GM23248 (cell line): Measurements from ENCODE around the gene RRP9. TPM values are rescaled to one million over a fixed set of nuclear protein-coding genes. Genes with fewer than 3 reads are reported as not detected.
A peak's percentile ranks its signal among the peaks of the same experiment; 100 is the strongest.

Source experiments
- DNase-seq: peaks from one replicate; pipeline ENCODE4 v3.0.0-alpha.2; 2015
- H2AFZ ChIP-seq: fragments of 200-600 bp; sonication (generic); 2 replicates; pipeline ENCODE4 v1.6.1; 2016; ENCODE audit warnings: antibody characterized with exemption
- H3F3A ChIP-seq: fragments of 200-600 bp; sonication (generic); 2 replicates; pipeline ENCODE4 v1.6.1; 2016; ENCODE audit warnings: mild to moderate bottlenecking, antibody characterized with exemption, mixed run types; ENCODE audit not compliant: insufficient read depth
- H3K27ac ChIP-seq: fragments of 200-600 bp; sonication (generic); 2 replicates; pipeline ENCODE4 v1.5.1; 2016; ENCODE audit warnings: mild to moderate bottlenecking
- H3K27me3 ChIP-seq: fragments of 200-600 bp; sonication (generic); replicated peaks from 2 replicates; pipeline ENCODE4 v1.6.1; 2016; ENCODE audit warnings: mild to moderate bottlenecking; ENCODE audit not compliant: insufficient read depth
- H3K36me3 ChIP-seq: fragments of 200-600 bp; sonication (generic); 2 replicates; pipeline ENCODE4 v1.6.1; 2016; ENCODE audit warnings: low read depth, mild to moderate bottlenecking
- H3K4me1 ChIP-seq: fragments of 200-600 bp; sonication (generic); 2 replicates; pipeline ENCODE4 v1.6.1; 2016; ENCODE audit warnings: mild to moderate bottlenecking; ENCODE audit not compliant: insufficient read depth
- H3K4me2 ChIP-seq: fragments of 200-600 bp; sonication (generic); one replicate; pipeline ENCODE4 v1.6.1; 2016; ENCODE audit warnings: mild to moderate bottlenecking; ENCODE audit not compliant: unreplicated experiment
- H3K4me3 ChIP-seq: fragments of 200-600 bp; sonication (generic); 2 replicates; pipeline ENCODE4 v1.5.1; 2016; ENCODE audit warnings: mild to moderate bottlenecking
- H3K79me2 ChIP-seq: fragments of 200-600 bp; sonication (generic); 2 replicates; pipeline ENCODE4 v1.6.1; 2016; ENCODE audit warnings: mild to moderate bottlenecking; ENCODE audit not compliant: insufficient read depth
- H3K9ac ChIP-seq: fragments of 200-600 bp; sonication (generic); 2 replicates; pipeline ENCODE4 v1.6.1; 2016; ENCODE audit warnings: mild to moderate bottlenecking
- H3K9me2 ChIP-seq: fragments of 200-600 bp; sonication (generic); 2 replicates; pipeline ENCODE4 v1.6.1; 2016; ENCODE audit warnings: mixed run types, mild to moderate bottlenecking, moderate library complexity; ENCODE audit not compliant: insufficient read depth
- H3K9me3 ChIP-seq: fragments of 200-600 bp; sonication (generic); one replicate; pipeline ENCODE4 v1.6.1; 2017; ENCODE audit warnings: low read depth
- H4K20me1 ChIP-seq: fragments of 200-600 bp; sonication (generic); 2 replicates; pipeline ENCODE4 v1.6.0; 2016; ENCODE audit not compliant: insufficient read depth
- EZH2 ChIP-seq: fragments of 200-600 bp; sonication (generic); IDR thresholded peaks from 2 replicates; pipeline ENCODE4 v1.6.1; 2018; ENCODE audit warnings: antibody characterized with exemption, mild to moderate bottlenecking; ENCODE audit not compliant: insufficient read depth, poor library complexity, severe bottlenecking
- EZH2phosphoT487 ChIP-seq: fragments of 200-600 bp; sonication (generic); IDR thresholded peaks from 2 replicates; pipeline ENCODE4 v1.6.1; 2018; ENCODE audit warnings: antibody characterized with exemption, moderate library complexity, mild to moderate bottlenecking, low read depth; ENCODE audit not compliant: insufficient read depth
- WGBS, 2 experiments: methylation state at CpG; one replicate each; pipeline ENCODE4 v1.1.6; 2015 to 2017; ENCODE audit warnings: low lambda C conversion rate in 2 of 2, low coverage in 1 of 2; ENCODE audit errors: missing lambda C conversion rate in 2 of 2; 5-methylcytosine and 5-hydroxymethylcytosine counted together
- in situ Hi-C: fragments of 300-500 bp; cut with MboI; formaldehyde crosslinking; loops from 2 replicates; pipeline ENCODE4 v1.15.0; 2020
- polyA plus RNA-seq: library from polyadenylated mRNA; unstranded; fragments of >200 nt; fragmentation: Nextera tagmentation; extraction: Ambion mirVana; gene quantifications from 2 replicates; pipeline ENCODE4 v1.2.1, GENCODE V29; 2016
- total RNA-seq: library from RNA; depleted of rRNA; stranded (reverse); fragments of >200 nt; shearing (Covaris generic); gene quantifications from 2 replicates; pipeline ENCODE4 v1.2.3, GENCODE V29; 2014

RRP9 gene
- total and polyA plus RNA-seq, 2 experiments from 2014 or later: 27.5 to 28.4 TPM

DNA sequence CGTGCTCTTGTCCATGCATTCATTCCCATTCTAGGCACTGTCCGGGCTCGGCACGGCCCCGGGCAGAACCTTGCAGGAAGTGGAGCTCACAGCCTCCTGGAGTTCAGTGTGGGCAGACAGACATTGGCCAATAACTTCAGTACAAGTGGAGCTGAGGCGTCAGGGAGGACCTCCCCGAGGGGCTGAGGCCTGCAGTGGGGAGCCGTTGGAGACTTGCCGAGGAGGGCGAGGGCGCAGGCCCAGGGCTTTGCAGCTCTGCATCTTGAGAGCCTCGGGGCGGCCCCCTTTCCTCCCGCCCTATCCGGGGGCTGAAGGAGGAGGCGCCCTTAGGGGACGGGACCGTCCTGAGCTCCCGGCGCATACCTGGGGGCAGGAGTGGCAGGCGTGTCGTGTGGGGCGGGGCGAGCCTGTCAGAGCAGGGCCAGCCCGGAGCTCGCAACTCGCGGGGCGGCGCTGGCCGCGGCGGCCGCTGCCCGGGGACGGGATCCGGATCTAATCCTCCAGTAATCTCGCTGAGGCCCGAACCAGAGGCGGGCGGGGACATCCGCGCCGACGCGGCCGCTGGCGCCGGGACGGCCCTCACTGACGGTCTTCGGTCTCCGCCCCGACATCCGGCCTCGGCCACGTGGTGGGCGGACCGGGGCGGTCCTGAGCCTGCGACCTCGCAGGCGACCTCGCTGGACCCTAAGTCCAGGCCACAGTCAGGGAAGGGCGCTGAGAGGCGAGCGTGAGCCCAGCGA is 41.3 kb upstream of the RRP9 start, which contains the start of gene ACY1:
Gene ACY1 (plus strand): TSS at position 698 of the 740 bp plus-strand sequence. CDS start 530 bp downstream, outside the sequence.
- H3K27ac ChIP-seq: peak within 1 kb of the TSS; percentile 93
- H3K9ac ChIP-seq: peak within 1 kb of the TSS; percentile 88
- WGBS, 2 experiments: 0 to 2% methylated on average over 52 to 53 of the region's 68 CpGs
- no peaks in the 10 kb centered on the region for H4K20me1 ChIP-seq
- no peaks in the 10 kb centered on the region for H3K27me3 ChIP-seq
- peaks cover 45% of the 10 kb centered on the region for H3K79me2 ChIP-seq
- peaks cover 13% of the 10 kb centered on the region for H3F3A ChIP-seq
- no peaks in the 10 kb centered on the region for H3K9me3 ChIP-seq
- DNase-seq: peak; percentile 93
- no peak for TF ChIP-seq EZH2phosphoT487
- no peak for TF ChIP-seq EZH2
- H3K4me3 ChIP-seq: peak within 1 kb of the TSS; percentile 79
- H3K4me2 ChIP-seq: peak within 1 kb of the TSS; percentile 96
- H3K9me2 ChIP-seq: no peaks in the 10 kb centered on the region
- peaks cover 18% of the 10 kb centered on the region for H3K4me1 ChIP-seq
- no peaks in the 10 kb centered on the region for H3K36me3 ChIP-seq
- peak within 1 kb of the TSS; percentile 83 for H2AFZ ChIP-seq
- in situ Hi-C loops: no loop called here

DNA sequence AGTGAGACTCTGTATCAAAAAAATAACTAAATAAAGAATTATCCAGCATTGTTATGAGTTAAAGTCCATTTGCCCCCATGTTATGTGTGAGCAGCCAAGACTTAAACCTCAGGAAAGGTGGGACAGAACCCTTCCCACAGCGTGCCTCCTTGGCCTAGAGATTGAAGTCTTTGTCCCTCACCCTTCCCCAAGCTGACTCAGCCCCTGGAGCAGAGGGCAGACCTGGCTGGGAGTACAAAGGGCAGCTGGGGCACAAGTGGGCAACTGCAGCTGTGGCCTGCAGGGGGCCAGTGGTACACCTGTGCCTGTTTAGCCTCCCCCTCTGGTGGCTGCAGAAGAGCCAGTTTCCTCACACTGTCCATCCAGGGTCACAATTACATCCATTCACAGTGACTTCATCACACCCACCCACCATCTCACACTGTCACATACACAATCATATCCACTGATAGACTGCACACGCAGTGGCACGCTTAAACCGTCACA is 40.7 kb upstream of the RRP9 start:
- no peaks in the 10 kb centered on the region for H3K36me3 ChIP-seq
- peak overlapping the region; percentile 83 for H2AFZ ChIP-seq
- peaks cover 45% of the 10 kb centered on the region for H3K79me2 ChIP-seq
- TF ChIP-seq EZH2 (no peak), EZH2phosphoT487 (no peak)
- WGBS, 2 experiments: 3% methylated on average over 4 of the region's 4 CpGs
- peaks cover 13% of the 10 kb centered on the region for H3F3A ChIP-seq
- in situ Hi-C loops: no loop called here
- no peaks in the 10 kb centered on the region for H4K20me1 ChIP-seq
- peak overlapping the region; percentile 88 for H3K9ac ChIP-seq
- H3K4me1 ChIP-seq: peaks cover 18% of the 10 kb centered on the region
- H3K4me3 ChIP-seq: peak overlapping the region; percentile 79
- no peaks in the 10 kb centered on the region for H3K9me2 ChIP-seq
- H3K4me2 ChIP-seq: peak overlapping the region; percentile 96
- peak overlapping the region; percentile 93 for H3K27ac ChIP-seq
- no peaks in the 10 kb centered on the region for H3K9me3 ChIP-seq
- no peaks in the 10 kb centered on the region for H3K27me3 ChIP-seq
- DNase-seq: peak; percentile 59

DNA sequence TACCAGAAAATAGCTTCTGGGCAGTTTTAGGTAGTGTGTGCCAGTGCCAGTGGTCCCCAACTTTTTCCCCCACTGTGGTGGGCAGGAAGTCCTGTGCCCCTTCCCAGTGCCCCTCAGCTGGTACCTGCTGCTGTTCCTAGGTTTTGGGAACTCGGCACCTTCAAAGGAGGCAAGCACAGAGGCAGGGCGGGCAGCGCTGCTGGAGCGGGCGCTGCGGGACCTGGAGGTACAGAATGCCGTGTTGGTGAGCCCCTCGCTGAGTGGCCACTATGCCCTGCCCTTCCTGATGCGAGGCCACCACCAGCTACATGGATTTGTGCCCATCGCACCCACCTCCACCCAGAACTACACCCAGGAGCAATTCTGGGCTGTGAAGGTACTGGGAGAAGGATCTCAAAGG is 38.5 kb upstream of the RRP9 start:
- no peaks in the 10 kb centered on the region for H3K9me2 ChIP-seq
- H3K4me2 ChIP-seq: no peak overlapping the region
- in situ Hi-C loops: no loop called here
- no peaks in the 10 kb centered on the region for H3K9me3 ChIP-seq
- H3K79me2 ChIP-seq: peaks cover 45% of the 10 kb centered on the region
- H3K4me3 ChIP-seq: no peak overlapping the region
- H4K20me1 ChIP-seq: no peaks in the 10 kb centered on the region
- DNase-seq: no peak
- no peak overlapping the region for H3K27ac ChIP-seq
- H3F3A ChIP-seq: peaks cover 27% of the 10 kb centered on the region
- no peaks in the 10 kb centered on the region for H3K27me3 ChIP-seq
- peaks cover 22% of the 10 kb centered on the region for H3K4me1 ChIP-seq
- no peak overlapping the region for H2AFZ ChIP-seq
- WGBS, 2 experiments: 92 to 94% methylated on average over 10 of the region's 10 CpGs
- H3K36me3 ChIP-seq: no peaks in the 10 kb centered on the region
- H3K9ac ChIP-seq: no peak overlapping the region
- no peak for TF ChIP-seq EZH2phosphoT487
- no peak for TF ChIP-seq EZH2

DNA sequence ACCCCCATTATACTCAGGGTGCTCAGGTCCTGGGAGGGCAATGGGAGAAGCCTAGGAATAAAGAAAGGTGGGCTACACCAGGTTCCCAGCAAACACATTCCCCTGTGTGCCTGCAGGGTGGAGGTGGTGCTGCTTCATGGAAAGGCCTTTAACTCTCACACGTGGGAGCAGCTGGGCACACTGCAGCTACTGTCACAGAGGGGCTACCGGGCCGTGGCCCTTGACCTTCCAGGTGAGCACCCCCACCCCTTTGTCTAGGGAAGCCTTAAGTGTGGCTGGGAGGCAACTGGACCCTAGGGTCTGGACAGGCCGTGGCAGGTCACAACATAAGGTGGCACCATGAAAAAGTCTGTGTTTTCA is 36.4 kb upstream of the RRP9 start:
- Histone ChIP-seq H3K4me1 (peaks cover 20% of the 10 kb centered on the region), H4K20me1 (no peaks in the 10 kb centered on the region), H3K27me3 (no peaks in the 10 kb centered on the region), H3K9ac (no peak overlapping the region), H3K9me3 (no peaks in the 10 kb centered on the region), H3F3A (peaks cover 24% of the 10 kb centered on the region), H3K27ac (no peak overlapping the region), H3K4me3 (no peak overlapping the region), H2AFZ (no peak overlapping the region), H3K36me3 (no peaks in the 10 kb centered on the region), H3K9me2 (no peaks in the 10 kb centered on the region), H3K4me2 (no peak overlapping the region), H3K79me2 (peaks cover 34% of the 10 kb centered on the region)
- no peak for DNase-seq
- WGBS, 2 experiments: 54 to 66% methylated on average over 4 of the region's 4 CpGs
- TF ChIP-seq EZH2: no peak
- TF ChIP-seq EZH2phosphoT487: no peak
- in situ Hi-C loops: no loop called here
